Right cardiac atrium (tissue), 5 donors: ENCODE measurements around the gene PLCB3. TPM values are rescaled to one million over a fixed set of nuclear protein-coding genes. Genes with fewer than 3 reads are reported as not detected.
A peak's percentile ranks its signal among the peaks of the same experiment; 100 is the strongest.

Experiments used
- ATAC-seq, 2 donors: fragments of 200-7000 bp; cut with Tn5 transposase; one replicate each; pipeline versions ENCODE4 v1.8.0 to v1.9.1; 2020; ENCODE audit warnings: moderate library complexity in 2 of 2, mild to moderate bottlenecking in 1 of 2
- DNase-seq, 3 donors: peaks; one replicate each; pipeline ENCODE4 v3.0.0-alpha.2; 2020
- H3K27ac ChIP-seq: one replicate; pipeline ENCODE4 v1.5.1; 2013; ENCODE audit warnings: mild to moderate bottlenecking, low read length, control low read depth, moderate library complexity
- H3K27me3 ChIP-seq: one replicate; pipeline ENCODE4 v1.6.1; 2013; ENCODE audit not compliant: control insufficient read depth, insufficient read depth
- H3K4me1 ChIP-seq: one replicate; pipeline ENCODE4 v1.6.1; 2013; ENCODE audit warnings: low read length; ENCODE audit not compliant: control insufficient read depth, insufficient read depth
- H3K4me3 ChIP-seq: one replicate; pipeline ENCODE4 v1.5.1; 2013; ENCODE audit warnings: low read length, control low read depth
- H3K9me3 ChIP-seq: one replicate; pipeline ENCODE4 v1.6.1; 2013; ENCODE audit warnings: low read length; ENCODE audit not compliant: control insufficient read depth
- WGBS: extraction: QIAGEN DNeasy Blood & Tissue Kit; methylation state at CpG from one replicate; pipeline ENCODE4 v1.1.7; 2013; 5-methylcytosine and 5-hydroxymethylcytosine counted together
- intact Hi-C, 4 donors: fragments of 100-400 bp; cut with DNase I; formaldehyde crosslinking; loops; one replicate each; pipeline versions ENCODE4 v1.11.0 to v1.14.0; 2022 to 2023
- polyA plus RNA-seq: library from polyadenylated mRNA; stranded (reverse); fragments of 200-250 nt; gene quantifications from one replicate; pipeline ENCODE4 v1.2.3, GENCODE V29; 2013
- total RNA-seq, 4 donors: library from RNA; stranded (reverse); fragmentation: NEBNext Ultra II Directional; extraction: Animal tissue kit (Norgen Biotek cat#: 25700); gene quantifications; one replicate each; pipeline ENCODE4 v1.2.1, GENCODE V29; 2021
- donor health status: healthy with polysubstance abuse.
- donor health status: DM: no; HTN: yes; CAD: no.
- donor health status: DM: no; HTN: no; CAD: no.
- donor health status: DM: no; HTN: yes; CAD: no; lungs with severe emphysema.
- donor health status: DM: yes; HTN: yes; CAD: no.

The PLCB3 gene
- total and polyA plus RNA-seq, 5 donors, result 7.9 to 14.2 (median 13.6) TPM

- Histone ChIP-seq H3K4me1 (peaks cover 5% of the 10 kb centered on the region), H3K27ac (peak overlapping the region; percentile 92), H3K4me3 (peak overlapping the region; percentile 48), H3K27me3 (no peaks in the 10 kb centered on the region), H3K9me3 (no peaks in the 10 kb centered on the region)
- intact Hi-C loops, result no loop called here
- no peak for ATAC-seq
- peak in 1 of 3 donors; percentile 42 for DNase-seq
- 26% methylated on average over 13 of the region's 13 CpGs for WGBS
These were observed 21.6 kb upstream of the PLCB3 start for GRCh38 chr11:64229744-64230170.

- WGBS, result under 1% methylated on average over 62 of the region's 62 CpGs
- intact Hi-C loops, result no loop called here
- Histone ChIP-seq H3K27me3 (no peaks in the 10 kb centered on the region), H3K4me3 (peak within 1 kb of the TSS; percentile 48), H3K27ac (peak within 1 kb of the TSS; percentile 92), H3K4me1 (peaks cover under 1% of the 10 kb centered on the region), H3K9me3 (no peaks in the 10 kb centered on the region)
- ATAC-seq (peak; percentile 66 to 70), DNase-seq (peak; percentile 94 to 98 (median 97))
These were observed 21.0 kb upstream of the PLCB3 start, which contains the start of gene DNAJC4 for GRCh38 chr11:64230171-64230984. Gene DNAJC4, plus strand, starts transcription at chr11:64230548. Its CDS starts 307 bp downstream, at chr11:64230855.

- 8% methylated on average over 8 of the region's 8 CpGs for WGBS
- DNase-seq (no peak), ATAC-seq (no peak)
- Histone ChIP-seq H3K27me3 (no peaks in the 10 kb centered on the region), H3K9me3 (no peaks in the 10 kb centered on the region), H3K27ac (peak overlapping the region; percentile 92), H3K4me3 (peak overlapping the region; percentile 48), H3K4me1 (no peaks in the 10 kb centered on the region)
- intact Hi-C loops, result no loop called here
These were observed 20.4 kb upstream of the PLCB3 start for GRCh38 chr11:64230985-64231365.

- WGBS, result 89% methylated on average over 7 of the region's 7 CpGs
- Histone ChIP-seq H3K4me3 (no peak overlapping the region), H3K27ac (no peak overlapping the region), H3K4me1 (no peaks in the 10 kb centered on the region), H3K27me3 (no peaks in the 10 kb centered on the region), H3K9me3 (no peaks in the 10 kb centered on the region)
- ATAC-seq, result no peak
- intact Hi-C loops, result no loop called here
- peak in 2 of 3 donors; percentile 41 to 51 for DNase-seq
These were observed 19.8 kb upstream of the PLCB3 start for GRCh38 chr11:64231546-64231945.

GRCh38 chr11:64232182-64232966, 19.0 kb upstream of the PLCB3 start:
- H3K27ac ChIP-seq, result no peak overlapping the region

GRCh38 chr11:64232967-64233315, 18.4 kb upstream of the PLCB3 start:
- 87% methylated on average over 8 of the region's 8 CpGs for WGBS
- no peak overlapping the region for H3K4me3 ChIP-seq
- intact Hi-C loops, result no loop called here
- H3K4me1 ChIP-seq, result no peaks in the 10 kb centered on the region
- DNase-seq (no peak), ATAC-seq (no peak)
- no peak overlapping the region for H3K27ac ChIP-seq
- H3K27me3 ChIP-seq, result no peaks in the 10 kb centered on the region
- no peaks in the 10 kb centered on the region for H3K9me3 ChIP-seq

More at GRCh38 chr11:64232182-64232966, 19.0 kb upstream of the PLCB3 start:
- DNase-seq (peak in 2 of 3 donors; percentile 56 to 59), ATAC-seq (no peak)
- H3K9me3 ChIP-seq, result no peaks in the 10 kb centered on the region
- intact Hi-C loops, result no loop called here
- H3K27me3 ChIP-seq, result no peaks in the 10 kb centered on the region
- no peak overlapping the region for H3K4me3 ChIP-seq
- no peaks in the 10 kb centered on the region for H3K4me1 ChIP-seq
- WGBS, result 86% methylated on average over 15 of the region's 15 CpGs

- no peaks in the 10 kb centered on the region for H3K4me1 ChIP-seq
- peak; percentile 85 to 95 (median 93) for DNase-seq
- intact Hi-C loops, result no loop called here
- H3K27ac ChIP-seq, result peak within 1 kb of the TSS; percentile 81
- H3K9me3 ChIP-seq, result no peaks in the 10 kb centered on the region
- no peaks in the 10 kb centered on the region for H3K27me3 ChIP-seq
- WGBS, result 2% methylated on average over 59 of the region's 62 CpGs
- ATAC-seq, result peak; percentile 65 to 67
- H3K4me3 ChIP-seq, result peak within 1 kb of the TSS; percentile 94
These were observed 17.3 kb upstream of the PLCB3 start, which contains the start of gene VEGFB for GRCh38 chr11:64233913-64234586. Gene VEGFB, plus strand, starts transcription at chr11:64234584. Its CDS starts 250 bp downstream, at chr11:64234834.

GRCh38 chr11:64234647-64235379, 16.5 kb upstream of the PLCB3 start:
- Histone ChIP-seq H3K9me3 (no peaks in the 10 kb centered on the region), H3K27ac (peak overlapping the region; percentile 80), H3K4me1 (no peaks in the 10 kb centered on the region), H3K27me3 (no peaks in the 10 kb centered on the region), H3K4me3 (peak overlapping the region; percentile 94)
- intact Hi-C loops, result loop anchor here in 1 of 4 donors (5.0 kb wide), 1 partner anchor 67 kb away; the partner anchor contains the start of gene CATSPERZ
- ATAC-seq (peak; percentile 32 to 38), DNase-seq (peak; percentile 68 to 88 (median 85))
- WGBS, result 3% methylated on average over 80 of the region's 80 CpGs

GRCh38 chr11:64235437-64236161, 15.7 kb upstream of the PLCB3 start:
- peak in 2 of 3 donors; percentile 59 to 60 for DNase-seq

More at GRCh38 chr11:64235437-64236161, 15.7 kb upstream of the PLCB3 start:
- intact Hi-C loops, result loop anchor here in 1 of 4 donors (5.0 kb wide), 1 partner anchor 67 kb away; the partner anchor contains the start of gene CATSPERZ
- peaks cover 3% of the 10 kb centered on the region for H3K4me1 ChIP-seq
- peak overlapping the region; percentile 94 for H3K4me3 ChIP-seq
- peak overlapping the region; percentile 80 for H3K27ac ChIP-seq
- ATAC-seq, result no peak
- no peaks in the 10 kb centered on the region for H3K9me3 ChIP-seq
- 83% methylated on average over 12 of the region's 12 CpGs for WGBS
- no peaks in the 10 kb centered on the region for H3K27me3 ChIP-seq
